Caco-2 (cell line): ENCODE results near the gene RAB2B. TPM values are rescaled to one million over a fixed set of nuclear protein-coding genes. Genes with fewer than 3 reads are reported as not detected.

Source experiments
- BruUV-seq: library from RNA; stranded (reverse); fragments of 400-500 nt; replicated peaks from 2 replicates; lab custom pipeline; 2021; lab: Mats Ljungman, UMichigan
- CTCF ChIA-PET: fragments of 300-600 bp; sonication (Branson Sonifier 250); formaldehyde crosslinking; loops from one replicate; lab custom pipeline; 2022; ENCODE audit warnings: antibody characterized with exemption; lab: Charles Lee
- POLR2A ChIA-PET: fragments of 300-600 bp; sonication (Branson Sonifier 250); formaldehyde crosslinking; loops from one replicate; lab custom pipeline; 2022; ENCODE audit warnings: antibody characterized with exemption; lab: Charles Lee
- DNase-seq, 2 experiments: peaks; one replicate each; pipeline versions ENCODE4 v3.0.0 to v3.0.0-alpha.2; 2020 to 2022
- H3K27me3 ChIP-seq: replicated peaks from 2 replicates; pipeline ENCODE4 v1.6.0; 2011; ENCODE audit warnings: low read length; ENCODE audit not compliant: control insufficient read depth, insufficient read depth
- H3K36me3 ChIP-seq: 2 replicates; pipeline ENCODE4 v1.5.1; 2011; ENCODE audit warnings: low read length; ENCODE audit not compliant: control insufficient read depth, insufficient read depth
- H3K4me1 ChIP-seq: fragments of 250-450 bp; sonication (Bioruptor Pico); 2 replicates; pipeline ENCODE4 v1.5.1; 2020; ENCODE audit warnings: mild to moderate bottlenecking
- H3K4me3 ChIP-seq: 2 replicates; pipeline ENCODE4 v1.5.1; 2011; ENCODE audit warnings: low read depth, mild to moderate bottlenecking, control low read depth, low read length
- H3K9me3 ChIP-seq: fragments of 250-450 bp; sonication (Bioruptor Pico); 2 replicates; pipeline ENCODE4 v1.5.1; 2020; ENCODE audit warnings: mild to moderate bottlenecking, moderate library complexity
- H3K27ac Mint-ChIP-seq: one replicate; pipeline ENCODE4 v1.8.0; 2022; ENCODE audit warnings: mixed read lengths; ENCODE audit not compliant: unreplicated experiment
- H3K27me3 Mint-ChIP-seq: one replicate; pipeline ENCODE4 v1.8.0; 2022; ENCODE audit warnings: mixed read lengths; ENCODE audit not compliant: insufficient read depth, unreplicated experiment
- H3K36me3 Mint-ChIP-seq: one replicate; pipeline ENCODE4 v1.8.0; 2022; ENCODE audit warnings: mild to moderate bottlenecking, mixed read lengths; ENCODE audit not compliant: insufficient read depth, unreplicated experiment
- H3K4me1 Mint-ChIP-seq: one replicate; pipeline ENCODE4 v1.8.0; 2022; ENCODE audit warnings: low read depth, mixed read lengths; ENCODE audit not compliant: unreplicated experiment
- H3K4me3 Mint-ChIP-seq: one replicate; pipeline ENCODE4 v1.8.0; 2022; ENCODE audit warnings: mild to moderate bottlenecking, moderate library complexity, mixed read lengths; ENCODE audit not compliant: unreplicated experiment
- H3K9me3 Mint-ChIP-seq: one replicate; pipeline ENCODE4 v1.8.0; 2022; ENCODE audit warnings: mixed read lengths; ENCODE audit not compliant: unreplicated experiment
- CTCF ChIP-seq, 2 experiments: fragments of 200-600 bp in 1 of 2; IDR thresholded peaks; 1 replicate in 1 of 2; 2 replicates in 1 of 2; pipeline versions ENCODE4 v1.5.1 to v1.8.0; 2011 to 2022; ENCODE audit warnings: antibody characterized with exemption in 1 of 2, control low read depth in 1 of 2, inconsistent platforms in 1 of 2, low read depth in 1 of 2, low read length in 1 of 2, mild to moderate bottlenecking in 1 of 2, moderate library complexity in 1 of 2; ENCODE audit not compliant: insufficient read depth in 1 of 2, severe bottlenecking in 1 of 2, unreplicated experiment in 1 of 2
- intact Hi-C: fragments of 100-400 bp; cut with micrococcal nuclease; formaldehyde crosslinking; loops from one replicate; pipeline ENCODE4 v1.10.0; 2022; ENCODE audit not compliant: unreplicated experiment
- total RNA-seq: library from RNA; stranded (reverse); gene quantifications from 2 replicates; pipeline ENCODE4 v1.2.3, GENCODE V29; 2022

Gene RAB2B
- total RNA-seq, 1 experiment from 2014 or later: 20.9 TPM

- no peak for TF ChIP-seq CTCF (IDR thresholded peaks at IDR 0.05; ENCODE audit: insufficient read depth in 1 of 2, low read depth in 1 of 2, low read length in 1 of 2, severe bottlenecking in 1 of 2, unreplicated experiment in 1 of 2)
- Histone ChIP-seq H3K27me3 (no peaks in the 10 kb centered on the region), H3K4me1 (0 out of 2 replicates have a peak, but pooled peaks cover 8% of the 10 kb centered on the region), H3K36me3 (peaks cover 1% of the 10 kb centered on the region; the same call in 1 of the 2 replicates), H3K4me3 (no peak overlapping the region), H3K9me3 (no peaks in the 10 kb centered on the region)
- H3K36me3 Mint-ChIP-seq: peaks cover 67% of the 10 kb centered on the region
- CTCF ChIA-PET: interaction anchor here (0.6 kb wide), 1 partner anchor 8 kb away, joined by 3 read pairs; the partner anchor contains the start of gene METTL3
- intact Hi-C loops: no loop called here
- H3K4me3 Mint-ChIP-seq: no peak overlapping the region
- BruUV-seq: no TSS peak
- no peaks in the 10 kb centered on the region for H3K9me3 Mint-ChIP-seq
- POLR2A ChIA-PET: no interaction called here
- DNase-seq: no peak
- H3K27me3 Mint-ChIP-seq: no peaks in the 10 kb centered on the region
- H3K4me1 Mint-ChIP-seq: peaks cover 16% of the 10 kb centered on the region
- H3K27ac Mint-ChIP-seq: no peak overlapping the region
These were observed 26.6 kb upstream of the RAB2B start for GRCh38 chr14:21503376-21503775.

DNA sequence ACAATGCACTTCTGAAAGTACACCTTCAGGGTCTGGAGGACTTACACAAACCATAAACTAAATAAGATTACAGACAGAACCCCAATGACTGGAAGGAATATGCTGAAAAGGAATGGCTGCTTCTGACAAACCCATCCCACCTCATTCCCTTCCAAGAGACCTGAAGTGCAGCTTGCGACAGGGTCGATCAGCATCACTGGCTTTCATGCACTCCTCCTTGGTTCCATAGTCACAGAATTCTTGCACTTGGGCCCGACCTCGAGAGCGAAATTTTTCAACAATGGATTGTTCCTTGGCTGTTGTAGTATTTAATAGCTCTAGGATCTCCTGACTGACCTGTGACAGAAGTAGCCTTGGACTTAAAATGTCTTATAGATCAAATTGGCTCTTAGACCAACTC lies 24.8 kb upstream of the RAB2B start:
- H3K36me3 Mint-ChIP-seq: peaks cover 73% of the 10 kb centered on the region
- no TSS peak for BruUV-seq
- no peak overlapping the region for H3K27ac Mint-ChIP-seq
- no peaks in the 10 kb centered on the region for H3K9me3 ChIP-seq
- 0 out of 2 replicates have a peak, but pooled peaks cover 8% of the 10 kb centered on the region for H3K4me1 ChIP-seq
- CTCF ChIA-PET: no interaction called here
- peaks cover 1% of the 10 kb centered on the region; the same call in 1 of the 2 replicates for H3K36me3 ChIP-seq
- no peaks in the 10 kb centered on the region for H3K27me3 ChIP-seq
- POLR2A ChIA-PET: no interaction called here
- H3K4me3 ChIP-seq: no peak overlapping the region
- intact Hi-C loops: no loop called here
- no peak for DNase-seq
- no peak overlapping the region for H3K4me3 Mint-ChIP-seq
- no peak for TF ChIP-seq CTCF (IDR thresholded peaks at IDR 0.05; ENCODE audit: insufficient read depth in 1 of 2, low read depth in 1 of 2, low read length in 1 of 2, severe bottlenecking in 1 of 2, unreplicated experiment in 1 of 2)
- no peaks in the 10 kb centered on the region for H3K9me3 Mint-ChIP-seq
- H3K27me3 Mint-ChIP-seq: no peaks in the 10 kb centered on the region
- H3K4me1 Mint-ChIP-seq: peaks cover 18% of the 10 kb centered on the region

GRCh38 chr14:21498540-21499526 lies 22.1 kb upstream of the RAB2B start:
- TF ChIP-seq CTCF (IDR thresholded peaks at IDR 0.05; ENCODE audit: insufficient read depth in 1 of 2, low read depth in 1 of 2, low read length in 1 of 2, severe bottlenecking in 1 of 2, unreplicated experiment in 1 of 2): peak; percentile 30
- Histone ChIP-seq H3K27me3 (no peaks in the 10 kb centered on the region), H3K9me3 (no peaks in the 10 kb centered on the region), H3K4me3 (no peak overlapping the region), H3K4me1 (0 out of 2 replicates have a peak, but pooled peaks cover 11% of the 10 kb centered on the region), H3K36me3 (peaks cover 2% of the 10 kb centered on the region)
- peaks cover 95% of the 10 kb centered on the region for H3K36me3 Mint-ChIP-seq
- peak in 1 of 2 experiments; percentile 70 for DNase-seq
- peak overlapping the region; percentile 22 for H3K27ac Mint-ChIP-seq
- intact Hi-C loops: loop anchor here (1.0 kb wide), 2 partner anchors 43 to 58 kb away; partner anchors contain the start of gene CHD8
- no peaks in the 10 kb centered on the region for H3K27me3 Mint-ChIP-seq
- H3K4me3 Mint-ChIP-seq: no peak overlapping the region
- CTCF ChIA-PET: interaction anchor here (0.6 to 2.1 kb wide), 9 partner anchors 9 to 62 kb away, joined by 3 to 15 read pairs (median 5); partner anchors contain the start of genes METTL3, RAB2B, SALL2 and TOX4
- peaks cover 25% of the 10 kb centered on the region for H3K4me1 Mint-ChIP-seq
- POLR2A ChIA-PET: interaction anchor here (1.0 to 2.7 kb wide), 3 partner anchors 12 to 43 kb away, joined by 3 to 11 read pairs (median 5); partner anchors contain the start of genes CHD8, METTL3 and SALL2
- no peaks in the 10 kb centered on the region for H3K9me3 Mint-ChIP-seq
- BruUV-seq: no TSS peak
